GM12878 (cell line): Measurements from ENCODE around the gene UBE2Q2. TPM values are rescaled to one million over a fixed set of nuclear protein-coding genes. Genes with fewer than 3 reads are reported as not detected.

Experiments used
- ATAC-seq: fragments of 200-7000 bp; cut with Tn5 transposase; 3 replicates; pipeline ENCODE4 v1.9.1; 2020; ENCODE audit warnings: mild to moderate bottlenecking, moderate library complexity
- BruUV-seq: library from RNA; stranded (reverse); fragments of 400-500 nt; replicated peaks from 2 replicates; lab custom pipeline; 2021; lab: Mats Ljungman, UMichigan
- CTCF ChIA-PET: fragments of 300-600 bp; sonication (Branson Sonifier 250); formaldehyde crosslinking; extraction: SDS; loops from one replicate; lab custom pipeline; 2021; ENCODE audit warnings: inconsistent platforms; lab: Yijun Ruan, JAX
- POLR2A ChIA-PET: fragments of 350-600 bp; formaldehyde crosslinking; extraction: SDS; loops from one replicate; lab custom pipeline; 2021; ENCODE audit warnings: inconsistent platforms; lab: Charles Lee
- RAD21 ChIA-PET: fragments of 300-600 bp; sonication (Branson Sonifier 250); formaldehyde crosslinking; loops from one replicate; lab custom pipeline; 2023; ENCODE audit warnings: antibody characterized with exemption; ENCODE audit not compliant: unreplicated experiment; lab: Charles Lee
- SMC1A ChIA-PET: fragments of 300-600 bp; sonication (Branson Sonifier 250); formaldehyde crosslinking; loops from one replicate; lab custom pipeline; 2023; ENCODE audit not compliant: unreplicated experiment, uncharacterized antibody; lab: Charles Lee
- DNase-seq: peaks from one replicate; pipeline ENCODE4 v3.0.0-alpha.2; 2011; ENCODE audit warnings: low read depth, low spot score
- FAIRE-seq: peaks from 3 replicates; lab custom pipeline; 2011; peaks lifted over from hg19 to GRCh38; lab: Jason Lieb, UNC
- H2AFZ ChIP-seq: 2 replicates; pipeline ENCODE4 v1.6.0; 2011; ENCODE audit warnings: low read depth, low read length, control low read depth; ENCODE audit not compliant: control insufficient read depth
- H3K27ac ChIP-seq: 2 replicates; pipeline ENCODE4 v1.5.1; 2011; ENCODE audit warnings: control low read depth; ENCODE audit not compliant: control insufficient read depth, insufficient read depth
- H3K27me3 ChIP-seq, 2 experiments: replicated peaks in 1 of 2; 2 replicates each; pipeline versions ENCODE4 v1.6.0 to v1.6.1; 2011; ENCODE audit warnings: low read length in 1 of 2; ENCODE audit not compliant: control insufficient read depth in 2 of 2, insufficient read depth in 2 of 2
- H3K36me3 ChIP-seq, 2 experiments: 2 replicates each; pipeline ENCODE4 v1.5.1; 2011; ENCODE audit warnings: low read length in 1 of 2; ENCODE audit not compliant: control insufficient read depth in 2 of 2, insufficient read depth in 2 of 2
- H3K4me1 ChIP-seq: 2 replicates; pipeline ENCODE4 v1.6.1; 2011; ENCODE audit warnings: mild to moderate bottlenecking, low read length, moderate library complexity, mixed read lengths; ENCODE audit not compliant: control insufficient read depth, insufficient read depth
- H3K4me2 ChIP-seq: 2 replicates; pipeline ENCODE4 v1.6.0; 2011; ENCODE audit warnings: control low read depth; ENCODE audit not compliant: control insufficient read depth, insufficient read depth
- H3K4me3 ChIP-seq: fragments of 200-600 bp; sonication (generic); 2 replicates; pipeline ENCODE4 v1.5.1; 2016
- H3K79me2 ChIP-seq: 2 replicates; pipeline ENCODE4 v1.6.0; 2011; ENCODE audit warnings: low read length; ENCODE audit not compliant: control insufficient read depth, insufficient read depth
- H3K9ac ChIP-seq: 2 replicates; pipeline ENCODE4 v1.8.0; 2011; ENCODE audit warnings: low read length, control low read depth, mixed read lengths; ENCODE audit not compliant: control insufficient read depth, insufficient read depth
- H3K9me3 ChIP-seq: replicated peaks from 3 replicates; pipeline ENCODE4 v1.5.1; 2011; ENCODE audit warnings: mild to moderate bottlenecking, low read length; ENCODE audit not compliant: control insufficient read depth, insufficient read depth
- H4K20me1 ChIP-seq: 2 replicates; pipeline ENCODE4 v1.6.0; 2011; ENCODE audit not compliant: control insufficient read depth, insufficient read depth
- CHD2 ChIP-seq: IDR thresholded peaks from 2 replicates; pipeline ENCODE4 v1.6.1; 2011; ENCODE audit warnings: low read depth, low read length, improper control_type of control experiment, borderline replicate concordance
- JUNB ChIP-seq: IDR thresholded peaks from 2 replicates; pipeline ENCODE4 v1.6.1; 2016; ENCODE audit warnings: antibody characterized with exemption, mild to moderate bottlenecking
- RAD21 ChIP-seq: IDR thresholded peaks from 2 replicates; pipeline ENCODE4 v1.6.1; 2011; ENCODE audit warnings: mild to moderate bottlenecking, low read depth, low read length, moderate library complexity; ENCODE audit not compliant: insufficient read depth
- WGBS: methylation state at CpG from one replicate; pipeline ENCODE4 v1.1.6; 2016; ENCODE audit warnings: low lambda C conversion rate; ENCODE audit not compliant: insufficient replicate concordance, insufficient coverage; ENCODE audit errors: missing lambda C conversion rate; 5-methylcytosine and 5-hydroxymethylcytosine counted together
- in situ Hi-C: fragments of 300-500 bp; cut with MboI; formaldehyde crosslinking; loops from 9 replicates; pipeline ENCODE4 v1.14.3; 2018; ENCODE audit warnings: mixed read lengths
- intact Hi-C: fragments of 100-400 bp; cut with micrococcal nuclease; formaldehyde crosslinking; loops from one replicate; pipeline ENCODE4 v1.14.2; 2022; ENCODE audit not compliant: unreplicated experiment
- polyA plus RNA-seq, 11 experiments: library from polyadenylated mRNA; depleted of rRNA in 4 of 11; unstranded in 6 of 11; stranded (reverse) in 5 of 11; fragments of >200 nt; fragmentation: Nextera tagmentation in 4 of 11; fragmentation: Illumina TruSeq in 1 of 11; extraction: Ambion mirVana in 4 of 11; extraction: Trizol in 1 of 11; gene quantifications; 1 replicate in 1 of 11; 2 replicates in 10 of 11; pipeline versions ENCODE4 v1.2.1 to v1.2.3, GENCODE V29; 2011 to 2016; ENCODE audit warnings: inconsistent platforms in 2 of 11, missing spikeins in 2 of 11, low read depth in 1 of 11
- total RNA-seq, 4 experiments: library from RNA; depleted of rRNA in 3 of 4; stranded (reverse); fragments of >200 nt in 3 of 4; fragmentation: Illumina TruSeq in 1 of 4; extraction: Trizol in 1 of 4; gene quantifications; 2 replicates each; pipeline versions ENCODE4 v1.2.1 to v1.2.3, GENCODE V29; 2013 to 2021
- TF ChIP-seq, protein P1 (sequence below): fragments of 450-650 bp; IDR thresholded peaks from 2 replicates; pipeline ENCODE4 v1.6.1; 2018; ENCODE audit warnings: mild to moderate bottlenecking, low read depth, moderate library complexity; ENCODE audit not compliant: partially characterized antibody

UBE2Q2 gene
- total and polyA plus RNA-seq, 10 of the 15 experiments (the other 5 are each of a cell fraction or from before 2014, with no cell fraction given), result 11.1 to 31.9 (median 21.6) TPM

DNA sequence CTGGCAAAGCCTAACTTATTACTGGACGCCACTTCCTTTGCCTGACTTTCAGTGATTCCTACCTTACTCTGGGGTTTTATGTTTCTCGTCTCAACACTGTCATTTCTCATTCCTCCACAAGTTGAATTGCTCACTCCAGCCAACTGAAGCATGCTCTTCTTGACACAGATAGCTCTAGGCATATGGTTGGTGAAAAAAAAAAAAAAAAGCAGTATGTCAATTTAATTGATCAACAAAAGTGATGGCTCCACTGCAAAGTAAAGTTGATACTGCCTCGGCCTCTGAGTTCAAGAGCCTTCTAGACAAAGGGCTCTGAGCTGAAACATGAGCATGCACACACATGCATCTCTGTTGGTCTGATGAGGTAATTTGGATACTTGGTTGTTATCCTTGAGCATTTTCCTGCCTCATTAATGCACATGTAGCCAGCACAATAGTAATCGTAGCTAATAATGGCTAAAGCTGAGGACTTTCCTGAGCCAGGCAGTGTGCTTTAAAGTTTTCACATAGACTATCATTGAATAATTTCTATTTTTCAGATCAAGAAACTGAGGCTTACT lies 21.4 kb upstream of the UBE2Q2 start:
- Histone ChIP-seq H3K36me3 (no peaks in the 10 kb centered on the region), H3K27ac (no peak overlapping the region), H3K4me1 (peaks cover 5% of the 10 kb centered on the region; the same call in 1 of the 2 replicates), H3K27me3 (no peaks in the 10 kb centered on the region), H3K4me2 (no peak overlapping the region), H3K9ac (no peak overlapping the region), H3K9me3 (no peaks in the 10 kb centered on the region), H2AFZ (no peak overlapping the region), H3K79me2 (no peaks in the 10 kb centered on the region), H3K4me3 (no peak overlapping the region), H4K20me1 (no peaks in the 10 kb centered on the region)
- TF ChIP-seq, protein P1, sequence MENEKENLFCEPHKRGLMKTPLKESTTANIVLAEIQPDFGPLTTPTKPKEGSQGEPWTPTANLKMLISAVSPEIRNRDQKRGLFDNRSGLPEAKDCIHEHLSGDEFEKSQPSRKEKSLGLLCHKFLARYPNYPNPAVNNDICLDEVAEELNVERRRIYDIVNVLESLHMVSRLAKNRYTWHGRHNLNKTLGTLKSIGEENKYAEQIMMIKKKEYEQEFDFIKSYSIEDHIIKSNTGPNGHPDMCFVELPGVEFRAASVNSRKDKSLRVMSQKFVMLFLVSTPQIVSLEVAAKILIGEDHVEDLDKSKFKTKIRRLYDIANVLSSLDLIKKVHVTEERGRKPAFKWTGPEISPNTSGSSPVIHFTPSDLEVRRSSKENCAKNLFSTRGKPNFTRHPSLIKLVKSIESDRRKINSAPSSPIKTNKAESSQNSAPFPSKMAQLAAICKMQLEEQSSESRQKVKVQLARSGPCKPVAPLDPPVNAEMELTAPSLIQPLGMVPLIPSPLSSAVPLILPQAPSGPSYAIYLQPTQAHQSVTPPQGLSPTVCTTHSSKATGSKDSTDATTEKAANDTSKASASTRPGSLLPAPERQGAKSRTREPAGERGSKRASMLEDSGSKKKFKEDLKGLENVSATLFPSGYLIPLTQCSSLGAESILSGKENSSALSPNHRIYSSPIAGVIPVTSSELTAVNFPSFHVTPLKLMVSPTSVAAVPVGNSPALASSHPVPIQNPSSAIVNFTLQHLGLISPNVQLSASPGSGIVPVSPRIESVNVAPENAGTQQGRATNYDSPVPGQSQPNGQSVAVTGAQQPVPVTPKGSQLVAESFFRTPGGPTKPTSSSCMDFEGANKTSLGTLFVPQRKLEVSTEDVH, result no peak
- no peak for TF ChIP-seq RAD21
- TF ChIP-seq CHD2, result no peak
- TF ChIP-seq JUNB, result no peak
- no peak for ATAC-seq
- RAD21 ChIA-PET, result interaction anchor here (1.1 kb wide), 1 partner anchor 317 kb away, joined by 3 read pairs; no protein-coding TSS in a partner anchor
- no peak for FAIRE-seq
- POLR2A ChIA-PET, result interaction anchor here (0.6 kb wide), 2 partner anchors 217 to 745 kb away, joined by 3 to 5 read pairs; no protein-coding TSS in a partner anchor
- in situ Hi-C loops (no loop called here), intact Hi-C loops (no loop called here)
- CTCF ChIA-PET, result interaction anchor here (0.6 to 2.1 kb wide), 6 partner anchors 12 to 1402 kb away, joined by 3 to 6 read pairs (median 5); no protein-coding TSS in a partner anchor
- no TSS peak for BruUV-seq
- 81% methylated on average over 4 of the region's 4 CpGs for WGBS
- SMC1A ChIA-PET, result interaction anchor here (1.3 kb wide), 1 partner anchor 110 kb away, joined by 3 read pairs; no protein-coding TSS in a partner anchor
- DNase-seq, result no peak
